Parathyroid adenoma (tissue), 2 donors: ENCODE results near the gene ZNF526.

ENCODE experiments used
- H2AFZ ChIP-seq: fragments of 300-600 bp; sonication (generic); one replicate; pipeline ENCODE4 v1.7.0; 2017; ENCODE audit warnings: antibody characterized with exemption, mild to moderate bottlenecking
- H3K27ac ChIP-seq: fragments of 300-600 bp; sonication (generic); one replicate; pipeline ENCODE4 v1.7.0; 2017
- H3K27me3 ChIP-seq: fragments of 300-600 bp; sonication (generic); one replicate; pipeline ENCODE4 v1.7.0; 2017; ENCODE audit warnings: low read length; ENCODE audit not compliant: control insufficient read depth, insufficient read depth
- H3K36me3 ChIP-seq: fragments of 300-600 bp; sonication (generic); one replicate; pipeline ENCODE4 v1.7.0; 2017; ENCODE audit warnings: low read length; ENCODE audit not compliant: control insufficient read depth, insufficient read depth
- H3K4me1 ChIP-seq: fragments of 300-600 bp; sonication (generic); one replicate; pipeline ENCODE4 v1.7.0; 2017; ENCODE audit warnings: control low read depth
- H3K4me2 ChIP-seq: fragments of 300-600 bp; sonication (generic); one replicate; pipeline ENCODE4 v1.7.0; 2017; ENCODE audit warnings: low read length
- H3K4me3 ChIP-seq: fragments of 300-600 bp; sonication (generic); one replicate; pipeline ENCODE4 v1.7.0; 2017; ENCODE audit warnings: low read depth, low read length
- H3K79me2 ChIP-seq: fragments of 300-600 bp; sonication (generic); one replicate; pipeline ENCODE4 v1.7.0; 2017; ENCODE audit warnings: control low read depth
- H3K9ac ChIP-seq: fragments of 300-600 bp; sonication (generic); one replicate; pipeline ENCODE4 v1.7.0; 2017; ENCODE audit warnings: mild to moderate bottlenecking
- H3K9me3 ChIP-seq: fragments of 300-600 bp; sonication (generic); one replicate; pipeline ENCODE4 v1.7.0; 2017; ENCODE audit warnings: low read length; ENCODE audit not compliant: control insufficient read depth
- CTCF ChIP-seq: fragments of 300-600 bp; sonication (generic); IDR thresholded peaks from one replicate; pipeline ENCODE4 v1.7.0; 2017; ENCODE audit warnings: antibody characterized with exemption, mild to moderate bottlenecking
- donor health status: primary hyperparathyroidism.

The ZNF526 gene

GRCh38 chr19:42174188-42174587 is 45.9 kb upstream of the ZNF526 start:
- H3K79me2 ChIP-seq: no peaks in the 10 kb centered on the region
- no peaks in the 10 kb centered on the region for H3K36me3 ChIP-seq
- no peak overlapping the region for H3K27ac ChIP-seq
- peaks cover 6% of the 10 kb centered on the region for H3K27me3 ChIP-seq
- H3K9ac ChIP-seq: no peak overlapping the region
- no peak overlapping the region for H3K4me3 ChIP-seq
- H3K4me2 ChIP-seq: no peak overlapping the region
- no peaks in the 10 kb centered on the region for H3K9me3 ChIP-seq
- H3K4me1 ChIP-seq: no peaks in the 10 kb centered on the region
- no peak overlapping the region for H2AFZ ChIP-seq
- TF ChIP-seq CTCF: no peak

- Histone ChIP-seq H3K27me3 (peaks cover 6% of the 10 kb centered on the region), H3K9ac (no peak overlapping the region), H3K4me3 (no peak overlapping the region), H3K36me3 (no peaks in the 10 kb centered on the region), H3K9me3 (no peaks in the 10 kb centered on the region), H2AFZ (no peak overlapping the region), H3K27ac (no peak overlapping the region), H3K4me1 (no peaks in the 10 kb centered on the region), H3K4me2 (no peak overlapping the region), H3K79me2 (no peaks in the 10 kb centered on the region)
- TF ChIP-seq CTCF: no peak
Measured at GRCh38 chr19:42174958-42175734, 45.0 kb upstream of the ZNF526 start.

DNA sequence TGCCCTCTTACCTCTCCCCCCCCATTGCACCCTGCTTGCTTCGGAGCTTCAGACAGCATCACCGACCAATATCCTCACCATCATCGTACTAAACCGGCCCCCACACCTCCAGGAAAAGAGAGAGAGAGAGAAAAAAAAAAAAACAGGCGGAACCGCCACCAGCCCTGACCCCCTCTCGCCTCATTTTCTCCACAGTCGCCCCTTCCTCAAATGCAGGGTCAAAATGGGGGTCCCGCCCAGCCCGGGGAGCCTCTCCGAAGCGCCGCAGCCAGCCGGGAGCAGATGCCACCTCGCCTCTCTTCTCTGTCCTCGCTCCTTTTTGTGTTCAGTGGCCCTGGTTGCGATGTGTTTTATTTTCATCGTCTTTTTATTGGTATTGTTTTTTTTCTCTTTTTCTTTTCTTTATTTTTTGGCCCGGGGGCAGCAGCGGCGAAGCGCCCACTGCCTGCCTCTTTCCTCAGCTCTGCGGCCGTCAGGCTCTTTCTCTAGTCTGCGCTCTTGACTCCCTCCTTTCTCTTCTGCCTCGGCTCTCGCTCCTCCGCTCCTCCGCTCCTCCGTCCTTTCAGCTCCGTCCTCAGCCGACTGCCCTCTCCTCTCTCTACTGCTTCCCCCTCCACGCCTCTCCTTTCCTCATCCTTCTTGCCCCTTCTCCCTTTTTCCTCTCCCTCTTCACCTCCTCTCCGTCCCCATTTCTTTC is 44.0 kb upstream of the ZNF526 start:
- Histone ChIP-seq H3K36me3 (no peaks in the 10 kb centered on the region), H3K79me2 (no peaks in the 10 kb centered on the region), H3K4me3 (peak overlapping the region; percentile 43), H3K4me2 (peak overlapping the region; percentile 77), H3K4me1 (no peaks in the 10 kb centered on the region), H3K9ac (no peak overlapping the region), H2AFZ (peak overlapping the region; percentile 82), H3K27ac (no peak overlapping the region), H3K9me3 (no peaks in the 10 kb centered on the region), H3K27me3 (peaks cover 6% of the 10 kb centered on the region)
- no peak for TF ChIP-seq CTCF

- Histone ChIP-seq H3K4me2 (peak overlapping the region; percentile 77), H3K27me3 (peaks cover 6% of the 10 kb centered on the region), H3K36me3 (no peaks in the 10 kb centered on the region), H3K4me3 (peak overlapping the region; percentile 43), H3K9me3 (no peaks in the 10 kb centered on the region), H3K9ac (no peak overlapping the region), H3K79me2 (no peaks in the 10 kb centered on the region), H2AFZ (peak overlapping the region; percentile 82), H3K4me1 (no peaks in the 10 kb centered on the region), H3K27ac (no peak overlapping the region)
- no peak for TF ChIP-seq CTCF
Measured at GRCh38 chr19:42176649-42176989, 43.5 kb upstream of the ZNF526 start.
